GM19035 (cell line): ENCODE data around the gene KRT83.

ENCODE experiments used
- ATAC-seq: cut with Tn5 transposase; IDR thresholded peaks from one replicate; pipeline ENCODE4 v1.9.1; 2021; ENCODE audit not compliant: unreplicated experiment

The KRT83 gene

GRCh38 chr12:52320784-52321400 lies at the start of gene KRT83:
TSS of gene KRT83 (minus strand) at chr12:52321398. CDS start at chr12:52321335, 63 bp downstream.
- no peak for ATAC-seq

GRCh38 chr12:52369809-52370208 lies 48.6 kb upstream of the KRT83 start:
- no peak for ATAC-seq

- ATAC-seq = no peak
These were observed 48.0 kb upstream of the KRT83 start for GRCh38 chr12:52369211-52369610.

- no peak for ATAC-seq
These were observed 47.3 kb upstream of the KRT83 start for GRCh38 chr12:52368508-52368907.

GRCh38 chr12:52367876-52368275 lies 46.7 kb upstream of the KRT83 start:
- no peak for ATAC-seq

GRCh38 chr12:52366738-52367485 lies 45.7 kb upstream of the KRT83 start, which contains the start of gene KRT85:
TSS of gene KRT85 (minus strand) at chr12:52367481. CDS start at chr12:52367405, 76 bp downstream.
- ATAC-seq = no peak

- no peak for ATAC-seq
These were observed 43.8 kb upstream of the KRT83 start for GRCh38 chr12:52364901-52365489.

GRCh38 chr12:52364061-52364460 lies 42.9 kb upstream of the KRT83 start:
- ATAC-seq = no peak

- ATAC-seq = no peak
These were observed 42.0 kb upstream of the KRT83 start for GRCh38 chr12:52363111-52363679.

GRCh38 chr12:52362118-52362726 lies 41.0 kb upstream of the KRT83 start:
- ATAC-seq = no peak

GRCh38 chr12:52361553-52361952 lies 40.4 kb upstream of the KRT83 start:
- ATAC-seq = no peak

GRCh38 chr12:52360663-52361271 lies 39.6 kb upstream of the KRT83 start:
- ATAC-seq = no peak

- ATAC-seq = no peak
These were observed 39.0 kb upstream of the KRT83 start for GRCh38 chr12:52360106-52360662.

- no peak for ATAC-seq
These were observed 38.4 kb upstream of the KRT83 start for GRCh38 chr12:52359621-52360061.

GRCh38 chr12:52358575-52359350 lies 37.6 kb upstream of the KRT83 start:
- ATAC-seq = peak; percentile 95

- no peak for ATAC-seq
These were observed 35.8 kb upstream of the KRT83 start for GRCh38 chr12:52356762-52357580.

- no peak for ATAC-seq
These were observed 35.0 kb upstream of the KRT83 start for GRCh38 chr12:52356031-52356761.

GRCh38 chr12:52355176-52355575 lies 34.0 kb upstream of the KRT83 start:
- no peak for ATAC-seq
